ENCODE data around the gene TTYH3. TPM values are rescaled to one million over a fixed set of nuclear protein-coding genes. Genes with fewer than 3 reads are reported as not detected.

The TTYH3 gene
- polyA plus RNA-seq, 1 donor (not counting 4 experiments of a cell fraction or from before 2014, with no cell fraction given) = 8.5 TPM

DNA sequence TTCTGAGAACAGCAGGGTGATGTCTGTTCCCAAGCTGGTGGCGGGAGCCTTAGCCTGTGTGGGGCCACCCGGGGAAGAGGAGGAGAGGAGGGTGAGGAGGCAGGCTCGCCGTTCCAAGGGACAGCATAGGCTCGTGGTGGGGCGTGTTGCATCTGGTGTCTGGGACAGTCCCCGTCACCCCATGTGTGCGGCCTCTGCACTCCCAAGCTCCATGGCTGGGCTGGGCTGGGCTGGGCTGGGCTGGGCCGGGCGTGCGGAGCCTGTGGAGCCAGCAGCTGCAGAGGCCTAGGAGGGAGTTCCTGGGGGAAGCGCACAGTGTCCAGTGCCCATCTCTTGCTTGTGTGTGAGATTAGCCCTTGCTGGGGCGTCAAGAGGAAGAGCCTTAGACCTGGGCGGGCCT, 20.9 kb upstream of the TTYH3 start:
- H3K9me3 ChIP-seq (ENCODE audit: control insufficient read depth, low read depth, low read length) = no peaks in the 10 kb centered on the region
- H4K20me1 ChIP-seq (ENCODE audit: control insufficient read depth, extremely low read depth, insufficient read depth, low read length) = no peaks in the 10 kb centered on the region
- no peak overlapping the region for H2AFZ ChIP-seq (ENCODE audit: control insufficient read depth, low read length)
- no peaks in the 10 kb centered on the region for H3K4me1 ChIP-seq (ENCODE audit: control insufficient read depth, extremely low read depth, insufficient read depth, low read length)
- H3K9me1 ChIP-seq (ENCODE audit: control insufficient read depth, extremely low read depth, insufficient read depth, low read length) = no peaks in the 10 kb centered on the region
- DNase-seq (ENCODE audit: low read depth, low spot score) = no peak
- TF ChIP-seq EZH2 (IDR thresholded peaks at IDR 0.05; ENCODE audit: low read length) = no peak
- TF ChIP-seq, protein P1, sequence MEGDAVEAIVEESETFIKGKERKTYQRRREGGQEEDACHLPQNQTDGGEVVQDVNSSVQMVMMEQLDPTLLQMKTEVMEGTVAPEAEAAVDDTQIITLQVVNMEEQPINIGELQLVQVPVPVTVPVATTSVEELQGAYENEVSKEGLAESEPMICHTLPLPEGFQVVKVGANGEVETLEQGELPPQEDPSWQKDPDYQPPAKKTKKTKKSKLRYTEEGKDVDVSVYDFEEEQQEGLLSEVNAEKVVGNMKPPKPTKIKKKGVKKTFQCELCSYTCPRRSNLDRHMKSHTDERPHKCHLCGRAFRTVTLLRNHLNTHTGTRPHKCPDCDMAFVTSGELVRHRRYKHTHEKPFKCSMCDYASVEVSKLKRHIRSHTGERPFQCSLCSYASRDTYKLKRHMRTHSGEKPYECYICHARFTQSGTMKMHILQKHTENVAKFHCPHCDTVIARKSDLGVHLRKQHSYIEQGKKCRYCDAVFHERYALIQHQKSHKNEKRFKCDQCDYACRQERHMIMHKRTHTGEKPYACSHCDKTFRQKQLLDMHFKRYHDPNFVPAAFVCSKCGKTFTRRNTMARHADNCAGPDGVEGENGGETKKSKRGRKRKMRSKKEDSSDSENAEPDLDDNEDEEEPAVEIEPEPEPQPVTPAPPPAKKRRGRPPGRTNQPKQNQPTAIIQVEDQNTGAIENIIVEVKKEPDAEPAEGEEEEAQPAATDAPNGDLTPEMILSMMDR (optimal IDR thresholded peaks at IDR 0.05 in 1 of 3, IDR thresholded peaks at IDR 0.05 in 1 of 3, conservative IDR thresholded peaks at IDR 0.05 in 1 of 3; ENCODE audit: extremely low read depth in 1 of 3, insufficient read depth in 2 of 3, low read length in 3 of 3) = no peak
- dilution Hi-C loops (cut with MboI; ENCODE audit: extremely low pct_ligation_motif_present, low sequenced_read_pairs) = no loop called here
- no peaks in the 10 kb centered on the region for H3K79me2 ChIP-seq (ENCODE audit: control insufficient read depth, insufficient read depth, low read length)
- H3K36me3 ChIP-seq (ENCODE audit: control insufficient read depth in 2 of 2, extremely low read depth in 1 of 2, insufficient read depth in 2 of 2, low read length in 2 of 2) = peaks cover 0 to 2% of the 10 kb centered on the region in 2 experiments
- no peak overlapping the region for H3K4me2 ChIP-seq (ENCODE audit: control insufficient read depth, extremely low read depth, insufficient read depth, low read depth, low read length)
- H3K27ac ChIP-seq (ENCODE audit: control insufficient read depth, insufficient read depth, low read length) = no peak overlapping the region
- no peak for FAIRE-seq
- no peak overlapping the region for H3K9ac ChIP-seq (ENCODE audit: control insufficient read depth, extremely low read depth, insufficient read depth, low read length)
- peaks cover 11% of the 10 kb centered on the region for H3K27me3 ChIP-seq (ENCODE audit: control insufficient read depth, extremely low read depth, insufficient read depth, low read length)
- no peak overlapping the region for H3K4me3 ChIP-seq (ENCODE audit: control insufficient read depth in 2 of 3, extremely low read depth in 1 of 3, insufficient read depth in 2 of 3, low read depth in 1 of 3, low read length in 3 of 3)

- H3K27ac ChIP-seq (ENCODE audit: control insufficient read depth, insufficient read depth, low read length) = no peak overlapping the region
- H3K9me1 ChIP-seq (ENCODE audit: control insufficient read depth, extremely low read depth, insufficient read depth, low read length) = no peaks in the 10 kb centered on the region
- H3K27me3 ChIP-seq (ENCODE audit: control insufficient read depth, extremely low read depth, insufficient read depth, low read length) = peaks cover 14% of the 10 kb centered on the region
- FAIRE-seq = no peak
- no peak overlapping the region for H3K9ac ChIP-seq (ENCODE audit: control insufficient read depth, extremely low read depth, insufficient read depth, low read length)
- no peaks in the 10 kb centered on the region for H3K36me3 ChIP-seq (ENCODE audit: control insufficient read depth in 2 of 2, extremely low read depth in 1 of 2, insufficient read depth in 2 of 2, low read length in 2 of 2)
- TF ChIP-seq, protein P1 (optimal IDR thresholded peaks at IDR 0.05 in 1 of 3, IDR thresholded peaks at IDR 0.05 in 1 of 3, conservative IDR thresholded peaks at IDR 0.05 in 1 of 3; ENCODE audit: extremely low read depth in 1 of 3, insufficient read depth in 2 of 3, low read length in 3 of 3) = no peak
- no peaks in the 10 kb centered on the region for H3K4me1 ChIP-seq (ENCODE audit: control insufficient read depth, extremely low read depth, insufficient read depth, low read length)
- H4K20me1 ChIP-seq (ENCODE audit: control insufficient read depth, extremely low read depth, insufficient read depth, low read length) = no peaks in the 10 kb centered on the region
- H3K79me2 ChIP-seq (ENCODE audit: control insufficient read depth, insufficient read depth, low read length) = no peaks in the 10 kb centered on the region
- H2AFZ ChIP-seq (ENCODE audit: control insufficient read depth, low read length) = no peak overlapping the region
- no peak overlapping the region for H3K4me3 ChIP-seq (ENCODE audit: control insufficient read depth in 2 of 3, extremely low read depth in 1 of 3, insufficient read depth in 2 of 3, low read depth in 1 of 3, low read length in 3 of 3)
- dilution Hi-C loops (cut with MboI; ENCODE audit: extremely low pct_ligation_motif_present, low sequenced_read_pairs) = no loop called here
- no peak for DNase-seq (ENCODE audit: low read depth, low spot score)
- no peaks in the 10 kb centered on the region for H3K9me3 ChIP-seq (ENCODE audit: control insufficient read depth, low read depth, low read length)
- no peak overlapping the region for H3K4me2 ChIP-seq (ENCODE audit: control insufficient read depth, extremely low read depth, insufficient read depth, low read depth, low read length)
These were observed 20.4 kb upstream of the TTYH3 start for GRCh38 chr7:2611401-2611800.
